UCSD-AML1 (cell line): ENCODE data around the gene FBXL15.
A peak's percentile ranks its signal among the peaks of the same experiment; 100 is the strongest.

ENCODE experiments used
- DNase-seq: peaks from one replicate; lab custom pipeline; 2025; ENCODE audit not compliant: unreplicated experiment; lab: John Stamatoyannopoulos, UW

Gene FBXL15

GRCh38 chr10:102424916-102425315, 4.3 kb downstream of the FBXL15 start:
- no peak for DNase-seq

GRCh38 chr10:102425444-102425843, 4.8 kb downstream of the FBXL15 start:
- no peak for DNase-seq

- DNase-seq = no peak
Measured at GRCh38 chr10:102426803-102427287, 6.2 kb downstream of the FBXL15 start.

GRCh38 chr10:102429468-102429867, 8.8 kb downstream of the FBXL15 start:
- DNase-seq = no peak

GRCh38 chr10:102431452-102432124, 11.0 kb downstream of the FBXL15 start:
- no peak for DNase-seq

- peak; percentile 99 for DNase-seq
Measured at GRCh38 chr10:102432162-102432950, 11.7 kb downstream of the FBXL15 start, which contains the start of gene CUEDC2. TSS of gene CUEDC2 (minus strand) at chr10:102432574. CDS start at chr10:102425188, 7,386 bp downstream.

GRCh38 chr10:102433619-102434046, 13.0 kb downstream of the FBXL15 start:
- peak; percentile 66 for DNase-seq

GRCh38 chr10:102434394-102435132, 13.9 kb downstream of the FBXL15 start:
- peak; percentile 75 for DNase-seq

- no peak for DNase-seq
Measured at GRCh38 chr10:102435133-102435497, 14.5 kb downstream of the FBXL15 start.

- peak; percentile 90 for DNase-seq
Measured at GRCh38 chr10:102435529-102436233, 15.0 kb downstream of the FBXL15 start.

- no peak for DNase-seq
Measured at GRCh38 chr10:102436312-102436711, 15.7 kb downstream of the FBXL15 start.

- DNase-seq = no peak
Measured at GRCh38 chr10:102437515-102437914, 16.9 kb downstream of the FBXL15 start.

GRCh38 chr10:102438374-102438773, 17.7 kb downstream of the FBXL15 start:
- DNase-seq = no peak

- no peak for DNase-seq
Measured at GRCh38 chr10:102444851-102445250, 24.2 kb downstream of the FBXL15 start.

- peak; percentile 73 for DNase-seq
Measured at GRCh38 chr10:102449321-102450123, 28.9 kb downstream of the FBXL15 start.

- DNase-seq = no peak
Measured at GRCh38 chr10:102450124-102450373, 29.4 kb downstream of the FBXL15 start.

GRCh38 chr10:102450374-102451104, 29.9 kb downstream of the FBXL15 start:
- DNase-seq = peak; percentile 92

GRCh38 chr10:102451105-102451969, 30.7 kb downstream of the FBXL15 start, which contains the start of gene C10orf95:
TSS of gene C10orf95 (minus strand) at chr10:102451543. CDS start at chr10:102451093, 450 bp downstream.
- no peak for DNase-seq
